Gastroesophageal sphincter (tissue), 4 donors: ENCODE measurements around the gene ANXA1. TPM values are rescaled to one million over a fixed set of nuclear protein-coding genes. Genes with fewer than 3 reads are reported as not detected.

ENCODE experiments used
- ATAC-seq: fragments of 150-250 bp; one replicate; pipeline ENCODE4 v1.9.1; 2016; ENCODE audit warnings: mild to moderate bottlenecking, moderate library complexity
- H3K27ac ChIP-seq, 4 donors: fragments of 200-600 bp; sonication (generic) in 3 of 4; 1 replicate in 3 of 4; 2 replicates in 1 of 4; pipeline ENCODE4 v1.5.1; 2016 to 2019
- H3K27me3 ChIP-seq: fragments of 200-600 bp; sonication (generic); one replicate; pipeline ENCODE4 v1.5.1; 2019
- H3K36me3 ChIP-seq, 2 donors: fragments of 200-600 bp; sonication (generic); one replicate each; pipeline ENCODE4 v1.5.1; 2019; ENCODE audit warnings: control low read depth in 1 of 2
- H3K4me1 ChIP-seq, 3 donors: fragments of 200-600 bp; sonication (generic); 1 replicate in 2 of 3; 2 replicates in 1 of 3; pipeline ENCODE4 v1.5.1; 2016 to 2019; ENCODE audit warnings: control low read depth in 2 of 3
- H3K4me3 ChIP-seq, 2 donors: fragments of 200-600 bp; sonication (generic); one replicate each; pipeline ENCODE4 v1.5.1; 2019; ENCODE audit warnings: mild to moderate bottlenecking in 1 of 2, moderate library complexity in 1 of 2
- H3K9me3 ChIP-seq, 3 donors: fragments of 200-600 bp; sonication (generic); one replicate each; pipeline ENCODE4 v1.5.1; 2017 to 2019; ENCODE audit warnings: control low read depth in 2 of 3
- EP300 ChIP-seq: sonication (generic); formaldehyde crosslinking; IDR thresholded peaks from one replicate; pipeline ENCODE4 v1.6.1; 2017; ENCODE audit warnings: antibody characterized with exemption, mild to moderate bottlenecking
- POLR2A ChIP-seq, 2 donors: fragments of 450-650 bp; IDR thresholded peaks; one replicate each; pipeline ENCODE4 v1.6.1; 2017; ENCODE audit warnings: antibody characterized with exemption in 2 of 2, mild to moderate bottlenecking in 2 of 2, moderate library complexity in 1 of 2
- POLR2AphosphoS5 ChIP-seq: sonication (generic); formaldehyde crosslinking; IDR thresholded peaks from one replicate; pipeline ENCODE4 v1.6.1; 2017; ENCODE audit warnings: antibody characterized with exemption
- WGBS, 2 donors: methylation state at CpG; one replicate each; pipeline ENCODE4 v1.1.5; 2018; ENCODE audit warnings: low coverage in 1 of 2; 5-methylcytosine and 5-hydroxymethylcytosine counted together
- total RNA-seq, 4 donors: library from RNA; depleted of rRNA; stranded (reverse); fragments of >200 nt; gene quantifications; one replicate each; pipeline ENCODE4 v1.1.0, GENCODE V29; 2016
- TF ChIP-seq, protein P1 (sequence below), 4 experiments: fragments of 200-600 bp in 2 of 4; fragments of 450-650 bp in 2 of 4; sonication (generic) in 1 of 4; IDR thresholded peaks; one replicate each; pipeline ENCODE4 v1.5.1; 2017 to 2019; ENCODE audit warnings: antibody characterized with exemption in 4 of 4, mild to moderate bottlenecking in 2 of 4, moderate library complexity in 2 of 4

The ANXA1 gene
- total RNA-seq, 4 donors from 2014 or later: 228 to 763 (median 356) TPM

DNA sequence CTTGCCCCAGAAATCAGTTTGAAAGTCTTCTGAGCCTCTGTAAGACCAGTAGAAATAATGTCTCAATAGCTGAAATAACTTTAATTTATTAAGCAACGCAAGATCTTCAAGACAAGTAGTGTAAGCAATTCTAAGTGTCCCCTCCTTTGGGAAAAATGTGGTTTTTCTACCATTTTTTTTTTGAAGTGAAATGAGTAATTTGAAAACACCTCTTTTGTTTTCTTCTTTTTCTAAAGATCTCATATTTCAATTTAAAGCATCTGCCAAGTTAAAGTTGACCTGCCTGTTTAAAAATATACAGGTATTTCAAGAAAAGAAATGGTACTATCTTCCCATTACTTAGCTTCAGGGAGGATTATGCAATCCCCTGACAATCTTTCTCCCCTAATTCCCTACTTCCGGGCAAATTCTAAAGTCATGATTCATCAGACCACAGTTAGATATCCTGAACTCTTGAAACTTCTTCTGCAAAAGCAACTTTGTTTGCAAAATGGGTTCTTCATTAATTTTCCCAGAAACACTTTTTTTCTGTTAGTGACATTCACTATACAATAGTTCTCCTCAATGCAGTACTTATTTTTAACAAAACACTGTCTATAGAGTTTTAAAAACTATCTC is 7.8 kb upstream of the ANXA1 start:
- peak; percentile 37 for TF ChIP-seq POLR2AphosphoS5
- TF ChIP-seq, protein P1, sequence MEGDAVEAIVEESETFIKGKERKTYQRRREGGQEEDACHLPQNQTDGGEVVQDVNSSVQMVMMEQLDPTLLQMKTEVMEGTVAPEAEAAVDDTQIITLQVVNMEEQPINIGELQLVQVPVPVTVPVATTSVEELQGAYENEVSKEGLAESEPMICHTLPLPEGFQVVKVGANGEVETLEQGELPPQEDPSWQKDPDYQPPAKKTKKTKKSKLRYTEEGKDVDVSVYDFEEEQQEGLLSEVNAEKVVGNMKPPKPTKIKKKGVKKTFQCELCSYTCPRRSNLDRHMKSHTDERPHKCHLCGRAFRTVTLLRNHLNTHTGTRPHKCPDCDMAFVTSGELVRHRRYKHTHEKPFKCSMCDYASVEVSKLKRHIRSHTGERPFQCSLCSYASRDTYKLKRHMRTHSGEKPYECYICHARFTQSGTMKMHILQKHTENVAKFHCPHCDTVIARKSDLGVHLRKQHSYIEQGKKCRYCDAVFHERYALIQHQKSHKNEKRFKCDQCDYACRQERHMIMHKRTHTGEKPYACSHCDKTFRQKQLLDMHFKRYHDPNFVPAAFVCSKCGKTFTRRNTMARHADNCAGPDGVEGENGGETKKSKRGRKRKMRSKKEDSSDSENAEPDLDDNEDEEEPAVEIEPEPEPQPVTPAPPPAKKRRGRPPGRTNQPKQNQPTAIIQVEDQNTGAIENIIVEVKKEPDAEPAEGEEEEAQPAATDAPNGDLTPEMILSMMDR (IDR thresholded peaks at IDR 0.05): no peak

DNA sequence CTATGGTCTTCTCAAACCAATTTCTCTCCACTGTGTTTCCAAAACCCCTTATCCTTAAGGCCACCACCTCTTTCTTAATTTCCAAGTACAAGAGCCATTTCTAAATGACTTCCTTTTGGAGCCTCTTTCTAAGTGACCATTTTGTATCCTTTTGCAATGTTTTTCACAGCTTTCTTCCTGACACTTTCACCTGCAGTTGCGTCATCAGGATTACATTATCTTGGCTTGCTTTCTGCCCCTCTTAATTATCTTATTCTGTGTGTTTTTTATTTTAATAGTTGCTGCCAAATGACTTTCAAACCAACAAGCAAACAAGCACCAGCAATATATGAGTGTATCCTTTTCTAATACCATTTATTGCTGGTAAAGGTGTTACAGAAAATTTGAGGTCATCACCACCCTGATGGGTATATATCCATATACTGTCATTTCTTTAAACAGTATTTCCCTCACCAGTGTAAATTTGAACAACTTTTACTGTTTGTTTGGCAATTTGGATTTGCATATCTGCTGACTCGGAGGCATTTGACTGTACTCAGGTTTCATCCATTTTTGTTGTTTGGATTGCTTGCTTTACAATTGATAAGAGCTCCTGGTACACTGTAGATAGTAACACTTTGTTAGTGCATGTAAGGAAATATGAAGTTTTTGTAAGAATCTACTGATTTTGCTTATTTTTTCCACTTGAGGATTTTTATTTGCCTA is 5.4 kb upstream of the ANXA1 start:
- 88 to 92% methylated on average over 2 of the region's 2 CpGs for WGBS, 2 donors

More for the DNA sequence above, 7.8 kb upstream of the ANXA1 start:
- Histone ChIP-seq H3K27me3 (no peaks in the 10 kb centered on the region), H3K36me3 (no peaks in the 10 kb centered on the region), H3K27ac (peak overlapping the region in 3 of 4 donors; percentile 14 to 32 (median 23)), H3K4me3 (no peak overlapping the region), H3K9me3 (no peaks in the 10 kb centered on the region), H3K4me1 (peaks cover 3 to 30% (median 6%) of the 10 kb centered on the region in 3 donors)
- WGBS, 2 donors: 30 to 31% methylated on average over 2 of the region's 2 CpGs
- peak; percentile 80 for ATAC-seq

DNA sequence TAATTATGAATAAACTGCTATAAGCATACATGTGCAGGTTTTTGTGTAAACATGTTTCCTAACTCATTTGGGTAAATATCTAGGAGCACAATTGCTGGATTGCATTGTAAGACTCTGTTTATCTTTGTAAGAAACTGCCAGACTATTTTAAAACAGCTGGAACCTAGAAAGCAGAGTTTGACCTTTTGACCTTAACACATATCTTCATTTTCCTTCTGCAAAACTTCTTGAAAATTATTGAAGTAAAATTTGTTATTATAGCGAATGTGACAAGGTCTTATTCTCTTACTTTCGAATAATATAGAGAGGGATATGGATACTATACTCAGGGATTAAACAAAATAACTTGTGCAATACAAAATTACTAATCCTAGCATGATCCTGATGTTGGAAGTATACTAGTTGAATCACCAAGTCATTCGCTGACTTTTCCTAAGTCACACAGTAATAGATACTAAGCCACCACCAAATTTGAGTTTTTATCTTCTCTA is 3.2 kb upstream of the ANXA1 start:
- Histone ChIP-seq H3K27ac (peak overlapping the region; percentile 34 to 81 (median 67)), H3K4me1 (peaks cover 13 to 53% (median 18%) of the 10 kb centered on the region in 3 donors), H3K9me3 (no peaks in the 10 kb centered on the region), H3K4me3 (no peak overlapping the region), H3K27me3 (no peaks in the 10 kb centered on the region), H3K36me3 (no peaks in the 10 kb centered on the region)
- 75 to 85% methylated on average over 3 of the region's 3 CpGs for WGBS, 2 donors
- no peak for ATAC-seq
- no peak for TF ChIP-seq POLR2AphosphoS5
- no peak for TF ChIP-seq EP300
- TF ChIP-seq, protein P1 (IDR thresholded peaks at IDR 0.05): no peak
- TF ChIP-seq POLR2A (IDR thresholded peaks at IDR 0.05): no peak

More for the DNA sequence above, 5.4 kb upstream of the ANXA1 start:
- TF ChIP-seq EP300: no peak
- no peak for TF ChIP-seq POLR2A (IDR thresholded peaks at IDR 0.05)
- TF ChIP-seq, protein P1 (IDR thresholded peaks at IDR 0.05): no peak
- no peak for TF ChIP-seq POLR2AphosphoS5
- Histone ChIP-seq H3K4me1 (peaks cover 12 to 55% (median 15%) of the 10 kb centered on the region in 3 donors), H3K4me3 (no peak overlapping the region), H3K9me3 (no peaks in the 10 kb centered on the region), H3K36me3 (no peaks in the 10 kb centered on the region), H3K27ac (no peak overlapping the region), H3K27me3 (no peaks in the 10 kb centered on the region)
- no peak for ATAC-seq

DNA sequence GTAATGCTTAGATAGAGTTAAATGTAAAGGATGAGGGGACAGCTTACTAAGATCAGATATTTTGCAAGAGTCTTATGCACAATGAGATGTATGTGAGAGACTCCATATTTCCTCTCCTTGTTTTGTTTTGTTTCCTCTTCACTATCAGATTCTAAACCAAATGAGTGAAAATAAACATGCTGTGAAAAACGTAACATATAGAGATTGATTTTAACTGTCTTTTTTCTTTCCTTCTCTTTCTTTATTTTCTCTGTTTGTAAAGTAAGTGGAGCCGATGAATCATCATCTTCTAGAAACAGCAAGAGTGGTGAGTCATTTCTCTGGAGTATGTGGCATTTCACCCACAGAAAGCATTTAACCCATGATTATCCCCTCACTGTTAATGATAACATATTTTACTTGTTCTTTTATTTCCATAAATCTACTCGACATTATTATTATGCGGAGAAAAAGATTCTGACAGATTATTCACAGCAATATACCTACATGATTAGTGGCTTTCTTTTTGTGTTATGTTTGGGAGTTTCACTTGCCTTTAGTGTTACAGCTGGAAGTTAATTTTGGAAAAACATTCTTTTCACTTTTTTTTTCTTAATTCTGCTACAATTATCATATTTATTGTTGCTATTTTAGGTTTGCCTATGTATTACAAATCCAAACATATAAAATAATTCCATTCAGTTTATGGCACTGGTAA is 2.1 kb upstream of the ANXA1 start:
- peak; percentile 67 for TF ChIP-seq POLR2AphosphoS5
- no peak for TF ChIP-seq POLR2A (IDR thresholded peaks at IDR 0.05)
- peak overlapping the region; percentile 8 to 14 for H3K4me3 ChIP-seq
- no peaks in the 10 kb centered on the region for H3K27me3 ChIP-seq
- H3K27ac ChIP-seq: peak overlapping the region; percentile 61 to 81 (median 67)
- H3K4me1 ChIP-seq: peaks cover 12 to 53% (median 21%) of the 10 kb centered on the region in 3 donors
- peak; percentile 62 for ATAC-seq
- no peaks in the 10 kb centered on the region for H3K9me3 ChIP-seq
- 2 to 6% methylated on average over 4 of the region's 4 CpGs for WGBS, 2 donors
- H3K36me3 ChIP-seq: no peaks in the 10 kb centered on the region

DNA sequence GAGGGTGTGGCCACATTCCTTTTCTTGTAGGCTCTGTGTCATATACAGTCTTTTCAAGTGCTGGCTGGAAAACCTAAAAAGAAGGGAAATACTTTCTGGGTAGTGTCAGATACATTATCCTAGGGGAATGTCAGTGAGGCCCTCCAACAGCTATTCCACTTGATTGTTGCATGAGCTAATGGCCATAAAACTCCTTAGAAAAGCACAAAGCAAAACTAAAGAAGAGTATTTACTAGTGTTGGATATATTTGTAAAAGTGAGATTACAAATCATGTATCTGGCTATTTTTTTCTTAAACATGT is 829 bp downstream of the ANXA1 start:
- Histone ChIP-seq H3K27me3 (no peaks in the 10 kb centered on the region), H3K9me3 (no peaks in the 10 kb centered on the region), H3K36me3 (no peaks in the 10 kb centered on the region), H3K4me1 (peaks cover 17 to 81% (median 29%) of the 10 kb centered on the region in 3 donors), H3K4me3 (peak overlapping the region; percentile 57 to 96), H3K27ac (peak overlapping the region; percentile 78 to 92 (median 80))
- ATAC-seq: no peak
- TF ChIP-seq POLR2AphosphoS5 (peak; percentile 16), EP300 (no peak)
